ENCODE results near the gene SLC25A44.

Gene SLC25A44, protein sequence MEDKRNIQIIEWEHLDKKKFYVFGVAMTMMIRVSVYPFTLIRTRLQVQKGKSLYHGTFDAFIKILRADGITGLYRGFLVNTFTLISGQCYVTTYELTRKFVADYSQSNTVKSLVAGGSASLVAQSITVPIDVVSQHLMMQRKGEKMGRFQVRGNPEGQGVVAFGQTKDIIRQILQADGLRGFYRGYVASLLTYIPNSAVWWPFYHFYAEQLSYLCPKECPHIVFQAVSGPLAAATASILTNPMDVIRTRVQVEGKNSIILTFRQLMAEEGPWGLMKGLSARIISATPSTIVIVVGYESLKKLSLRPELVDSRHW

GRCh38 chr1:156193488-156194299 is at the start of gene SLC25A44:
TSS of gene SLC25A44 (plus strand) at chr1:156194104. CDS start at chr1:156199848, 5,744 bp downstream.
- DNase-seq, result peak; percentile 97

DNA sequence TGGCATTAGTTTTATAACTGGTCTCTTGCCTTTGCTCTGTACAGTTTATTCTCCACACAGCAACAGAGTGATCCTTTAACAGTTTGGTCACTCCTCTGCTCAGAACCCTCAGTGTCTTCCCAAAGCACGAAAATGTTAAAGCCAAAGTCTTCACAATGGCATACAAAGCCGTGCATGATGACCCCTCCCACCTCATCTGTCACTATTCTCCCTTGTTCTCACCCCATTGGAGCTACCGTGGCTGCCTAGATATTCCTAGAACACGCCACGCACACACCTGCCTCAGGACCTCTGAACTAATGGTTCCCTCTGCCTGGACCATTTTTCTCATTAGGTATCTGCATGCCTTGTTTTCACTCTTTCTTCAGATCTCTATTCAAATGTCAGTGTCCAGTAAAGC is 49.2 kb upstream of the SLC25A44 start:
- no peak for DNase-seq

- DNase-seq, result no peak
Measured at GRCh38 chr1:156145650-156146019, 48.3 kb upstream of the SLC25A44 start.

DNA sequence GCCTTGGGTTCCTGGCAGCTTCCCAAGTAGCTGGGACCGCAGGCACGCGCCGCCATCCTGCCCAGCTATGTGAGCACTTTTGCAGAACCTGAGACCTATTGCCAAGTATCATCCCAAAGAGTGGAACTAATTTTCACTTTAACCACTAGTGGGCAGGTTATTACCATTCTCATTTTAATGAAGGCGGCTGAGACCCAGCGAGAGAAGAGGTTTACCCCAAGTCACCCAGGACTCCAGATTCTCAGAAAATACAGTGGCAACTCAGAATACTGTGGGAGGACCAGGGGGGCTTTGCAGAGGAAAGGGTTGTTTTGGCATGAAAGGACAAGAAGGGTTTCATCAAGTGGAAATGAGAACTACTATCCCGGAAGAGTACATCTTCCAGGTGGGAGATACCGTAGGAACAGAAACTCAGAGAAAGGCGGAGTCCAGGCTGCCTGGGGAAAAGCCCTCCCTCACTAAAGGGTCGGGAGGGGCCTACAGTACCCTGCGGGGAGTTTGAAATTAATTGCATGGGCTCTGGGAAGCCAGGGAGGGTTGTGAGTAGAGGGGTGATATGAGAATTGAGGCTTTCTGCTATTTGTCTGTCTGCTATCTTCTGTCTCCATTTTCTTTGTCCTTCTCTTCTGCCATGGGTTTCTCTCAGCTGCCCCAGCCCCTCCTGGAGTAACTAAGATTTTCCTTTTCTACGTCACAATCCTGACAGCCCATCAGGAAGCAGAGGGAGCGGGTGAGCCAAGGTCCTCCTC is 47.7 kb upstream of the SLC25A44 start:
- DNase-seq, result peak; percentile 62

- DNase-seq, result peak; percentile 17
Measured at GRCh38 chr1:156146769-156147405, 47.0 kb upstream of the SLC25A44 start.

DNA sequence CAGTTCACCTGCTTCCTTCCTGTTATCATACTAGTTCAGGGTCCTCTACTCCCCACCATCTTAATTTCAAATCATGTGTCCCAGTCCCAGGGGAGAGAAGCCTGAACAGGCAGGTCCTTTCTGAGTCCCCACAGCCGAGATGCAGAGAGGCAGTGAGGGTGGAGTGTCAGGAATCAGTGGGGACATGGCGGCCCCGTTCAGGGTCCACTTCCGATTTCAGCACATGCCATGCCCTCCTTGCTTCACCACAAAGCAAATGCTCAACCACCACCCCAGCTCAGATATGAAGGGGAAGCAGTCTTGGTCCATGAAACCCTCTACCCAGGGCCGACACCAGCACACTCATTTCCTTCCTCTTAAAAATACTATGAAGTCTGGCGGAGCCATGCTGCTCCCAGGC is 45.7 kb upstream of the SLC25A44 start:
- no peak for DNase-seq

DNA sequence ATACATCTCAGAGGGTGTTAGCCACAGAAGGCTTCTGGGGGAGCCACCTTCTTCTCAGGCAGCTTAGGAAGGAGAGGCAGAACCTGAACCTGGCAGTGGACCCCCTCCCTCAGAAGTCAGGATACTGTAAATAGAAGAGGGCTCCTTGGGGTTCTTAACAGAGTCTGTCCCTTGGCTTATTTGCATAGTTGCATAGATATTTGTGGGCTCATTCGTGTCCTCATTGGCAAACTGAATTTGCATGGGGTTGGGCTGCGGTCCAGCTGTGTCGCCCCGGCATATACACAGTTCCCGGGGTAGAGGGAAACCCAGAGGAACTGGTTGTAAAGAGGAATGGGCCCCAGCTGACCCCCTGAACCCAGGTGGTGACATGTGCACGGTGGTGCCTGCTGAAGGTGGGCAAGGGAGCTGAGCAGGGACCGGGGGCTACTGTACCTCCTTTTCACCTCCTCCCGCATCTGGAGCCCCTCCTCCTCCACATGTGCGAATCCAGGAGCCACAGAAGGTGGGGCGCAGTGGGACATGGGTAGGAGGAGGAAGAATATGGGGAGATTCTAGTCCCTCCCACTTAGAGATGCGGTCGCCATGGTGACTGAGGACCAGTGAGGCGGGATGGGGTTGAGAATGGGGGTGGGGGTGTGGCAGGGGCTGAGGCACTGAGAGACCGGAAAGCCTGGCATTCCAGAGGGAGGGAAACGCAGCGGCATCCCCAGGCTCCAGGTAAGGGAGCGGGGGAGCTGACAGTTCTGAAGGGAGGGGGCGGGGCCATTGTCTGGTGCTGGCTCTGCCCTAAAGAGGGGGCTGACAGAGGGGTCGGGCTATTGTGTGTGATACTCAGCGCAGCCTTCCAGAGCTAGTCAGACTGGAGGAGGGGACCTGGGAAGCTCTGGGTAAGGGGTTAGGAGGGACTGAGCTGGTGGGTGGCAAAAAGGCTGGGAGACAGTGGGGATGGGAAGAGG is 44.3 kb upstream of the SLC25A44 start:
- DNase-seq, result no peak

DNA sequence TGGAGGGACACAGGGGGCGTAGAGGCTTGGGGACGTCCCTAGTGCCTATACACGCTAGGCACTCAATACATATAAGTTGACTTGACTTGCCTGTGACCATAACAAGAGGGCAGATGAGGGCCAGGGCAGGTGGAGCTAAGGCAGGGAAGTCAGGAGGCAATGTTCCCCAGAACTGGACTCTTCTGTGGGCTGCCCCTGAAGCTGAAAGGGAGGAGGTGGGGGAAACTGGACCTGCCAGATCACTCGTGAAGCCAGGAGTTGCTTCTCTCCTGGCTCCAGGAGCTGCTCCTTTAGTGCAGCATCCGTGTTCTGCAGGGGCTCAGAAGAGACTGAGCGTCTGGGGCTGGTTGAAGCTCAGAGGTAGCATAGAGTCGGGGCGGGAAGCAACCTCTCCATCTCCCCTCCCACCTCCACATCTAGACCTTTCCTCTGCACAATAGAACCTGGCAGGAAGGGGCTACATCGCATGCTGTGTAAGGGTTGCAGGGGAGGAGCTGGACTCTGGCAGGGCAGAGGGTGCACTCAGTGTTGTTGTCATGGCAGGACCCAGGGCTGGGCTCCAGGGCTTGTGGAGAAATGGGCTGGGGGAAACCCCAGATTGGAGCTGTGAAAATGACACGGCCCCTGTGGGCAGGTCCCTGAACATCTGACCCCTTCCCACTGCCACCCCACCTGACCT is 43.4 kb upstream of the SLC25A44 start:
- no peak for DNase-seq

- no peak for DNase-seq
Measured at GRCh38 chr1:156151093-156151688, 42.7 kb upstream of the SLC25A44 start.

DNA sequence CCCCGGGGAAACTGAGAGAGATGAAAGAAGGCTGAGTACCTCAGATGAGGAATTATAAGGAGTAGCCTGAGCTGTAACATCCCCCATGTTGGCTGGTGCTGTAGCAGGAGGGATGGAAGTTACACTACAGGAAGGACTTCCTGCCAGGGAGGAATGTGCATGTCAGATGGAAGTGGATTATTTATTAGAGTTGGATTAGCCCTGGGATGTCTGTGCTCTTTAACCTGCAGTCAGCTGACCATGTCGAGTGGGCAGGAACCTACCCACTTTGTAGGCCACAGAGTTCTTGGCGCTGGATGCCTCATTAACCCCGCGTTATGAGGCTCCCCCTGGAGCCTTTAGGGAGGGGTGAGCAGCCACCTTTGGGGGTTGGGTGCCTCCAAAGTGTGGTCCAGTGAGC is 41.3 kb upstream of the SLC25A44 start:
- DNase-seq, result no peak

DNA sequence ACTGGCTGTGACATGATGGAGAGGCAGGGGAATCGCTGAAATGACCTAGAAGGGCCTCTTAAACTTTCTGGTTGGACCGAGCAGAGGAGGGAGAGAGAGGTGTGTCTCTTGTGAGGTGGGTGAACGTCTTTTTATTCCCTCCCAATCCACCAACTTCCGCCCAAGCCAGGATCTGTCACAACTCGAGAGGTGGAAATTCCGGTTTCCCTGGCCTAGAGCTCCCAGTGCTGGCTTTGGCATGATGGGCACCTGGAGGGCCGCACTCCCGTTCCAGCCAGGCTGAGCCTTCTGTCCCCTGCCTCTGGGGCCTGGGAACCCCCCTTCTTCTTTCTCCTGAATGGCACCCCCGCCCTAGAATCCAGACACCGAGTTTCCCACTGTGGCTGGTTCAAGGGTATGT is 40.5 kb upstream of the SLC25A44 start, which contains the start of gene SEMA4A:
TSS of gene SEMA4A (plus strand) at position 224 of the 400 bp plus-strand sequence. CDS start 994 bp downstream, outside the sequence.
- DNase-seq, result no peak

DNA sequence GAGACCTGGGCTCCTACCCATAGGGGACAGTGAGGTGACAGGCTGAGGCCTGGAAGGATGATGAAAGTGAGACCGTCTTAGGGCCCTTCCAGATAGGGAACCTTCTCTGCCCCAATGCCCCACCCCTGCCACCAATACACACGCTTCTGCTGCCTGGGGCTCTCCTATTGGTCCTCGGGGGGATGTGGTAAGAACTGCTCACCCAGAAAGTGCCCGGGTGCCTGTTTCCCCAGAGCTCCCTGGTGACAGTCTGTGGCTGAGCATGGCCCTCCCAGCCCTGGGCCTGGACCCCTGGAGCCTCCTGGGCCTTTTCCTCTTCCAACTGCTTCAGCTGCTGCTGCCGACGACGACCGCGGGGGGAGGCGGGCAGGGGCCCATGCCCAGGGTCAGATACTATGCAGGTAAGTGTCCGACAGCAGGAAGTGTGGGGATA is 39.6 kb upstream of the SLC25A44 start:
- DNase-seq, result peak; percentile 10

GRCh38 chr1:156155756-156156510 is 38.0 kb upstream of the SLC25A44 start:
- no peak for DNase-seq

- DNase-seq, result no peak
Measured at GRCh38 chr1:156157506-156157905, 36.4 kb upstream of the SLC25A44 start.

DNA sequence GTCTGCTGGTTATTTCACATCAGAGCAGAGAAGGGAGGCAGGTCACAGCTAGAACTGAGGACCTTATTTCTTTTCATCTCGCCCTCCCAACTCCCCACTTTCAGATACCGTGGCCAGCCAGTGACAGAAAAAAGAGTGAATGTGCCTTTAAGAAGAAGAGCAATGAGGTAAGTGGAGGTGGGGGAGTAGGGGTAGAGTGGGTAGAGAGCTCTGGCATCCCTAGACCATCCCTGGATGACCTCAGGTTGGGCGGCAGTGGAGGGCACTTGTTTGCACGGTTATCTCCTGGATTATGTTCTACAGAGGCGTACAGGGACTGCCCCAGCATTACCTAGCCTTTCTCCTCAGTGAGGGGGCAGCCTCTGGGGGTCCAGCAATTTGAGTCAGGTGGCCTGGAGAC is 35.9 kb upstream of the SLC25A44 start:
- DNase-seq, result no peak

GRCh38 chr1:156160000-156160742 is 33.7 kb upstream of the SLC25A44 start:
- DNase-seq, result no peak

DNA sequence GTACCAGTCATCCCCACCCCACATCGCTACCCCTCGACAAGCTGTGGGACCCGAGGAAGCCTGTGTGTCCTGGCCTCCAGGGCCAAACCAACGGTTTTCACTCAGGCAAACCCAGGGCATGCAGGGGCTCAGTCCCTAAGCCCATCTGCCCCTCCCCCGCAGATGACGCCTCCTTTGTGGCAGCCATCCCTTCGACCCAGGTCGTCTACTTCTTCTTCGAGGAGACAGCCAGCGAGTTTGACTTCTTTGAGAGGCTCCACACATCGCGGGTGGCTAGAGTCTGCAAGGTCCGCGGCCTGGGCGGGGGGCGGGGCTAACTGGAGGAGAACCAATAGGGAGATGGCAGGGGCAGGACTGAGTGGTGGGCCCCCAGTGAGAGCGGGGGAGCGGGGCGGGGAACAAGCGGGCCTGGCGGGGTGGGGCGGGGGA is 33.1 kb upstream of the SLC25A44 start:
- DNase-seq, result peak; percentile 84

- no peak for DNase-seq
Measured at GRCh38 chr1:156162430-156163037, 31.4 kb upstream of the SLC25A44 start.

DNA sequence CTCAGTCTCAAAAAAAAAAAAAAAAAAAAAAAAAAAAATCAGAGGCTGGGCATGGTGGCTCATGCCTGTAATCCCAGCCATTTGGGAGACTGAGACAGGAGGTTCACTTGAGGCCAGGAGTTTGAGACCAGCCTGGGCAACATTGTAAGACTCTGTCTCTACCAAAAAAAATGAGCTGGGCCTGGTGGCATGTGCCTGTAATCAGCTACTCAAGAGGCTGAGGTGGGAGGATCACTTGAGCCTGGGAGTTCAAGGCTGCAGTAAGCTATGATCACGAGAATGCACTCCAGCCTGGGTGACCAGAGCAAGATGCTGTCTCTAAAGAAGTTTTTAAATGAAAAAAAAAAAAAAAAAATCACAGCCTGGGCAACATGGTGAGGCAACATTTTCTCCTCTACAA is 30.2 kb upstream of the SLC25A44 start:
- DNase-seq, result no peak

Data from CD4-positive, alpha-beta T cell treated with Interleukin-6 for 4 hours (primary cell).